H1 (cell line): ENCODE measurements around the gene URGCP. TPM values are rescaled to one million over a fixed set of nuclear protein-coding genes. Genes with fewer than 3 reads are reported as not detected.

Source experiments
- CTCF ChIA-PET: fragments of 300-600 bp; sonication (Branson Sonifier 250); formaldehyde crosslinking; loops from one replicate; lab custom pipeline; 2021; ENCODE audit not compliant: partially characterized antibody; lab: Charles Lee
- POLR2A ChIA-PET: fragments of 300-600 bp; sonication (Branson Sonifier 250); formaldehyde crosslinking; loops from one replicate; lab custom pipeline; 2021; ENCODE audit warnings: inconsistent platforms; ENCODE audit not compliant: partially characterized antibody; lab: Charles Lee
- DNase-seq, 2 experiments: peaks; one replicate each; pipeline versions ENCODE4 v3.0.0 to v3.0.0-alpha.2; 2010 to 2022; ENCODE audit warnings: low spot score in 2 of 2, low read depth in 1 of 2, mixed read lengths in 1 of 2
- FAIRE-seq: peaks from 2 replicates; lab custom pipeline; 2011; peaks lifted over from hg19 to GRCh38; lab: Jason Lieb, UNC
- H2AFZ ChIP-seq: 2 replicates; pipeline ENCODE4 v1.8.1; 2012; ENCODE audit warnings: low read length, inconsistent platforms
- H2AK5ac ChIP-seq: 2 replicates; pipeline ENCODE4 v1.6.1; 2013; ENCODE audit warnings: low read depth, low read length
- H2BK120ac ChIP-seq: replicated peaks from 2 replicates; pipeline ENCODE3; 2013; ENCODE audit warnings: low read depth, low read length, inconsistent platforms
- H2BK12ac ChIP-seq: 2 replicates; pipeline ENCODE4 v1.6.1; 2013; ENCODE audit warnings: low read depth, low read length
- H2BK15ac ChIP-seq: 2 replicates; pipeline ENCODE4 v1.6.1; 2013; ENCODE audit warnings: low read length
- H2BK20ac ChIP-seq: 2 replicates; pipeline ENCODE4 v1.6.1; 2013; ENCODE audit warnings: low read length
- H2BK5ac ChIP-seq: 2 replicates; pipeline ENCODE4 v1.6.1; 2013; ENCODE audit warnings: low read depth, low read length
- H3K14ac ChIP-seq: 2 replicates; pipeline ENCODE4 v1.6.1; 2013; ENCODE audit warnings: inconsistent platforms; ENCODE audit not compliant: insufficient read length
- H3K18ac ChIP-seq: 2 replicates; pipeline ENCODE4 v1.6.1; 2013; ENCODE audit warnings: low read length; ENCODE audit errors: extremely low read depth
- H3K23ac ChIP-seq: 2 replicates; pipeline ENCODE4 v1.6.1; 2013; ENCODE audit warnings: inconsistent platforms; ENCODE audit not compliant: insufficient read length
- H3K23me2 ChIP-seq: 2 replicates; pipeline ENCODE4 v1.6.1; 2013; ENCODE audit warnings: low read depth, low read length
- H3K27ac ChIP-seq: 2 replicates; pipeline ENCODE4 v1.6.1; 2011; ENCODE audit warnings: low read depth, low read length, inconsistent platforms
- H3K27me3 ChIP-seq, 4 experiments: replicated peaks in 1 of 4; 1 replicate in 1 of 4; 2 replicates in 3 of 4; pipeline versions ENCODE4 v1.6.1 to v1.8.1; 2011 to 2013; ENCODE audit warnings: low read length in 3 of 4, mild to moderate bottlenecking in 3 of 4, inconsistent platforms in 2 of 4, mixed read lengths in 2 of 4, moderate library complexity in 1 of 4; ENCODE audit not compliant: control insufficient read depth in 3 of 4, insufficient read depth in 3 of 4; ENCODE audit errors: extremely low read depth in 1 of 4
- H3K36me3 ChIP-seq, 4 experiments: 2 replicates each; pipeline versions ENCODE4 v1.6.1 to v1.8.1; 2011 to 2013; ENCODE audit warnings: mild to moderate bottlenecking in 4 of 4, low read length in 3 of 4, moderate library complexity in 2 of 4, control low read depth in 1 of 4, inconsistent platforms in 1 of 4; ENCODE audit not compliant: insufficient read depth in 4 of 4, control insufficient read depth in 2 of 4
- H3K4ac ChIP-seq: replicated peaks from 2 replicates; pipeline ENCODE3; 2013; ENCODE audit warnings: low read length, low read depth, mixed read lengths, inconsistent platforms; ENCODE audit not compliant: insufficient read length
- H3K4me1 ChIP-seq, 4 experiments: replicated peaks in 1 of 4; 1 replicate in 1 of 4; 2 replicates in 3 of 4; pipeline versions ENCODE4 v1.6.1 to v1.8.1; 2011 to 2013; ENCODE audit warnings: low read length in 3 of 4, inconsistent platforms in 2 of 4, mixed read lengths in 1 of 4; ENCODE audit not compliant: insufficient read depth in 4 of 4, control insufficient read depth in 3 of 4
- H3K4me2 ChIP-seq, 2 experiments: 2 replicates each; pipeline versions ENCODE4 v1.6.1 to v1.8.1; 2011 to 2013; ENCODE audit warnings: low read depth in 2 of 2, low read length in 2 of 2, control low read depth in 1 of 2, inconsistent platforms in 1 of 2, mild to moderate bottlenecking in 1 of 2; ENCODE audit not compliant: insufficient read depth in 1 of 2
- H3K4me3 ChIP-seq, 4 experiments: fragments of 200-600, 300-600 bp in 1 of 4; sonication (generic), shearing (Covaris generic), sonication (Bioruptor Twin) in 1 of 4; 2 replicates each; pipeline versions ENCODE4 v1.5.1 to v1.8.1; 2011 to 2016; ENCODE audit warnings: low read length in 4 of 4, low read depth in 3 of 4, control low read depth in 2 of 4, inconsistent platforms in 2 of 4, mild to moderate bottlenecking in 2 of 4, mixed read lengths in 1 of 4, moderate library complexity in 1 of 4; ENCODE audit not compliant: insufficient read depth in 2 of 4; ENCODE audit errors: extremely low read depth in 1 of 4
- H3K56ac ChIP-seq: replicated peaks from 2 replicates; pipeline ENCODE3; 2013; ENCODE audit warnings: low read depth, mild to moderate bottlenecking, mixed read lengths, low read length, inconsistent platforms; ENCODE audit not compliant: insufficient read length
- H3K79me1 ChIP-seq: 2 replicates; pipeline ENCODE4 v1.6.1; 2013; ENCODE audit warnings: low read depth, low read length, control low read depth
- H3K79me2 ChIP-seq, 2 experiments: 2 replicates each; pipeline versions ENCODE4 v1.6.1 to v1.8.1; 2012 to 2013; ENCODE audit warnings: low read length in 2 of 2, mild to moderate bottlenecking in 2 of 2, inconsistent platforms in 1 of 2; ENCODE audit not compliant: insufficient read depth in 2 of 2, control insufficient read depth in 1 of 2
- H3K9ac ChIP-seq, 4 experiments: replicated peaks in 1 of 4; 1 replicate in 1 of 4; 2 replicates in 3 of 4; pipeline versions ENCODE4 v1.6.1 to v1.8.1; 2011 to 2013; ENCODE audit warnings: low read depth in 3 of 4, low read length in 3 of 4, control low read depth in 2 of 4, mild to moderate bottlenecking in 2 of 4, moderate library complexity in 2 of 4, inconsistent platforms in 1 of 4; ENCODE audit errors: extremely low read depth in 1 of 4
- H3K9me3 ChIP-seq, 2 experiments: 2 replicates each; pipeline versions ENCODE4 v1.6.1 to v1.8.1; 2012 to 2013; ENCODE audit warnings: mild to moderate bottlenecking in 2 of 2, moderate library complexity in 2 of 2, control low read depth in 1 of 2, inconsistent platforms in 1 of 2, low read depth in 1 of 2, low read length in 1 of 2, mixed read lengths in 1 of 2; ENCODE audit not compliant: insufficient read depth in 2 of 2
- H4K20me1 ChIP-seq, 2 experiments: replicated peaks in 1 of 2; 2 replicates each; pipeline versions ENCODE3 to v1.8.1; 2011 to 2013; ENCODE audit warnings: inconsistent platforms in 2 of 2, low read length in 2 of 2, mild to moderate bottlenecking in 1 of 2; ENCODE audit not compliant: insufficient read depth in 2 of 2, control insufficient read depth in 1 of 2
- H4K5ac ChIP-seq: 2 replicates; pipeline ENCODE4 v1.6.1; 2013; ENCODE audit warnings: low read length, low read depth, mixed read lengths, inconsistent platforms; ENCODE audit not compliant: insufficient read length
- H4K8ac ChIP-seq: 2 replicates; pipeline ENCODE4 v1.8.0; 2013; ENCODE audit warnings: mild to moderate bottlenecking, moderate library complexity, low read length, inconsistent platforms; ENCODE audit not compliant: insufficient read depth; ENCODE audit errors: extremely low read depth
- H4K91ac ChIP-seq: replicated peaks from 2 replicates; pipeline ENCODE3; 2013; ENCODE audit warnings: low read length, mixed read lengths, inconsistent platforms; ENCODE audit not compliant: insufficient read length
- BRCA1 ChIP-seq: IDR thresholded peaks from 2 replicates; pipeline ENCODE4 v1.6.1; 2012; ENCODE audit warnings: low read depth, low read length, improper control_type of control experiment
- CBX8 ChIP-seq: fragments of 300-800, 300-1000 bp; sonication (generic); IDR thresholded peaks from 2 replicates; pipeline ENCODE4 v1.7.1; 2016; ENCODE audit warnings: low read depth, low read length, borderline replicate concordance
- CHD1 ChIP-seq: IDR thresholded peaks from 2 replicates; pipeline ENCODE4 v1.6.1; 2012; ENCODE audit warnings: low read depth, low read length, improper control_type of control experiment
- CTBP2 ChIP-seq: IDR thresholded peaks from 2 replicates; pipeline ENCODE4 v1.7.0; 2011; ENCODE audit warnings: borderline replicate concordance, mild to moderate bottlenecking, moderate library complexity, mixed read lengths, low read length; ENCODE audit not compliant: insufficient read depth, insufficient read length
- EGR1 ChIP-seq: IDR thresholded peaks from 2 replicates; pipeline ENCODE4 v1.6.1; 2011; ENCODE audit warnings: low read depth, low read length, borderline replicate concordance
- EZH2 ChIP-seq: fragments of 200-600 bp; sonication (generic); IDR thresholded peaks from 2 replicates; pipeline ENCODE4 v1.7.1; 2012; ENCODE audit warnings: low read depth, mild to moderate bottlenecking, moderate library complexity, low read length, inconsistent platforms; ENCODE audit not compliant: severe bottlenecking
- GTF2F1 ChIP-seq: IDR thresholded peaks from 2 replicates; pipeline ENCODE4 v1.6.1; 2012; ENCODE audit warnings: low read depth, low read length, improper control_type of control experiment, borderline replicate concordance
- KDM1A ChIP-seq: fragments of 200-600, 300-600 bp; sonication (generic); IDR thresholded peaks from 2 replicates; pipeline ENCODE4 v1.7.1; 2016; ENCODE audit warnings: mild to moderate bottlenecking, low read length, borderline replicate concordance
- PHF8 ChIP-seq: fragments of 200-600 bp; sonication (generic); conservative IDR thresholded peaks from 2 replicates; pipeline ENCODE4 v1.7.1; 2012; ENCODE audit warnings: low read depth, mild to moderate bottlenecking, inconsistent platforms, low read length, moderate library complexity
- POLR2AphosphoS5 ChIP-seq: IDR thresholded peaks from 2 replicates; pipeline ENCODE4 v1.6.1; 2011; ENCODE audit warnings: low read depth, low read length
- RBBP5 ChIP-seq: IDR thresholded peaks from 2 replicates; pipeline ENCODE4 v1.7.1; 2012; ENCODE audit warnings: low read depth, mild to moderate bottlenecking, inconsistent platforms, low read length, moderate library complexity, borderline replicate concordance
- SIX5 ChIP-seq: IDR thresholded peaks from 2 replicates; pipeline ENCODE4 v1.6.1; 2011; ENCODE audit warnings: mild to moderate bottlenecking, low read depth, low read length
- SP2 ChIP-seq: IDR thresholded peaks from 2 replicates; pipeline ENCODE4 v1.6.1; 2012; ENCODE audit warnings: mild to moderate bottlenecking, low read length, inconsistent platforms
- SP4 ChIP-seq: IDR thresholded peaks from 2 replicates; pipeline ENCODE4 v1.6.1; 2012; ENCODE audit warnings: low read length, inconsistent platforms
- YY1 ChIP-seq: IDR thresholded peaks from 2 replicates; pipeline ENCODE4 v1.6.1; 2011; ENCODE audit warnings: low read depth, mild to moderate bottlenecking, low read length
- WGBS, 2 experiments: shearing (Covaris generic) in 1 of 2; methylation state at CpG; one replicate each; pipeline versions ENCODE4 v1.1.6 to v1.1.7; 2013 to 2015; ENCODE audit warnings: low lambda C conversion rate in 2 of 2, mixed read lengths in 2 of 2, inconsistent platforms in 1 of 2, low coverage in 1 of 2, missing lambda C conversion rate in 1 of 2; ENCODE audit not compliant: insufficient replicate concordance in 2 of 2, insufficient coverage in 1 of 2, insufficient read length in 1 of 2; ENCODE audit errors: extremely low coverage in 1 of 2, missing lambda C conversion rate in 1 of 2; 5-methylcytosine and 5-hydroxymethylcytosine counted together
- polyA plus RNA-seq, 7 experiments: library from polyadenylated mRNA; depleted of rRNA in 3 of 7; stranded (reverse) in 5 of 7; unstranded in 2 of 7; fragments of >200 nt in 5 of 7; fragments of 200-250 nt in 2 of 7; gene quantifications; 1 replicate in 5 of 7; 2 replicates in 1 of 7; 4 replicates in 1 of 7; pipeline versions ENCODE4 v1.2.1 to v1.2.3, GENCODE V29; 2011 to 2013; ENCODE audit warnings: missing spikeins in 2 of 7, mixed read lengths in 2 of 7
- total RNA-seq: library from RNA; stranded (reverse); fragmentation: NEBNext Ultra II Directional; extraction: Animal tissue kit (Norgen Biotek cat#: 25700); gene quantifications from 2 replicates; pipeline ENCODE4 v1.2.1, GENCODE V29; 2021

Gene URGCP
- total and polyA plus RNA-seq, 2 of the 8 experiments (the other 6 are each of a cell fraction or from before 2014, with no cell fraction given) = 9.0 to 18.7 TPM

- POLR2A ChIA-PET = interaction anchor here (1.2 to 1.7 kb wide), 3 partner anchors 10 to 27 kb away, joined by 3 to 7 read pairs (median 4); partner anchors contain the start of gene MRPS24
- H2AK5ac ChIP-seq = no peak overlapping the region
- H3K27ac ChIP-seq = no peak overlapping the region
- no peak overlapping the region for H3K4ac ChIP-seq
- H3K4me3 ChIP-seq = no peak overlapping the region
- 94% methylated on average over 5 of the region's 5 CpGs; no CpG with 5 or more reads in 1 of the 2 experiments for WGBS, 2 experiments
- no peaks in the 10 kb centered on the region for H3K23me2 ChIP-seq
- no peak overlapping the region for H3K9ac ChIP-seq
- H4K5ac ChIP-seq = no peak overlapping the region
- no peak overlapping the region for H3K18ac ChIP-seq
- DNase-seq (no peak), FAIRE-seq (no peak)
- H3K9me3 ChIP-seq = no peaks in the 10 kb centered on the region
- H3K23ac ChIP-seq = no peak overlapping the region
- H4K91ac ChIP-seq = no peak overlapping the region
- no peak overlapping the region for H2BK12ac ChIP-seq
- H3K56ac ChIP-seq = no peak overlapping the region
- no peaks in the 10 kb centered on the region for H3K79me1 ChIP-seq
- H2BK20ac ChIP-seq = no peak overlapping the region
- peaks cover 5 to 23% (median 12%) of the 10 kb centered on the region in 4 experiments; a peak in 6 of 8 replicates for H3K36me3 ChIP-seq
- H3K27me3 ChIP-seq = no peaks in the 10 kb centered on the region
- no peak overlapping the region for H4K8ac ChIP-seq
- no peak overlapping the region for H2BK120ac ChIP-seq
- H3K79me2 ChIP-seq = no peaks in the 10 kb centered on the region
- H2BK5ac ChIP-seq = no peak overlapping the region
- no peak overlapping the region for H2AFZ ChIP-seq
- no peak overlapping the region for H3K4me2 ChIP-seq
- no peaks in the 10 kb centered on the region for H4K20me1 ChIP-seq
- H2BK15ac ChIP-seq = no peak overlapping the region
- H3K14ac ChIP-seq = no peak overlapping the region
- CTCF ChIA-PET = interaction anchor here (1.2 to 1.6 kb wide), 4 partner anchors 25 to 76 kb away, joined by 3 to 6 read pairs (median 4); no protein-coding TSS in a partner anchor
- H3K4me1 ChIP-seq = peaks cover 1 to 4% (median 2%) of the 10 kb centered on the region in 4 experiments; a peak in 3 of 7 replicates
- TF ChIP-seq SIX5 (no peak), SP4 (no peak), CTBP2 (no peak), CBX8 (no peak), CHD1 (no peak), KDM1A (no peak), EGR1 (no peak), PHF8 (no peak), RBBP5 (no peak), BRCA1 (no peak), YY1 (no peak), GTF2F1 (no peak), EZH2 (no peak), SP2 (no peak), POLR2AphosphoS5 (no peak)
Measured at GRCh38 chr7:43878867-43879266, 27.5 kb downstream of the URGCP start.
